Loucy (cell line): ENCODE results near the gene GPI.

ENCODE experiments used
- CTCF ChIP-seq: fragments of 200-600 bp; sonication (generic); conservative IDR thresholded peaks from 2 replicates; pipeline ENCODE4 v1.5.1; 2014; ENCODE audit warnings: mild to moderate bottlenecking, antibody characterized with exemption, low read length
- EZH2phosphoT487 ChIP-seq: fragments of 200-600 bp; IDR thresholded peaks from 2 replicates; pipeline ENCODE4 v1.6.1; 2018; ENCODE audit warnings: antibody characterized with exemption, mild to moderate bottlenecking, moderate library complexity, borderline replicate concordance

- no peak for TF ChIP-seq CTCF
- no peak for TF ChIP-seq EZH2phosphoT487
Measured at GRCh38 chr19:34325981-34326787, 38.8 kb upstream of the GPI start.
